Stimulated activated CD4-positive, alpha-beta T cell treated with anti-CD3 and anti-CD28 coated beads, TNF-alpha, amount 100 ng/mL, for 1 hour (primary cell): ENCODE results near the gene CCDC150.
"Not testable (repeated sequence)": the region's sequence is repeated elsewhere in the genome, so short reads cannot be mapped to it uniquely, and the experiment has no call there.

ENCODE experiments used
- DNase-seq, 3 donors: peaks; one replicate each; pipeline ENCODE4 v3.0.0-alpha.2; 2020; ENCODE audit warnings: low read depth in 3 of 3, low spot score in 1 of 3

CCDC150 gene

DNA sequence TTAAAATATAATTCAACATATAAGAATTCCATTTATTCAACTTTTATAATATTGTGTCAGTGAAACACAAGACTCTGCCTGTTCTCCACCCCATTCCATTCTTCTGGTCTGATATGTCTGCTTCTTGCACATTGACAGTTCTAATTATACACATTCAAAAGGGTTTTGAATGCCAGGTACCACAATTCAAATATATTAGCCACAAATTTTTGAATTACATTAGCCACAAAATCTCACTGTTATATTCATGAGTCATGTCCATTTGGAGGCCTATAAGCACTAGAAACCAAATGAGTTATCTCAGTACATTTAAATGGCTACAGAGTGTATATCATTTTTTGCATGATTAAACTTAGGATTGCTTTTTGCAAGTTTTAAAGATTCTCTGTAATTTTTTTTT, 72.1 kb downstream of the CCDC150 start:
- DNase-seq: no peak

DNA sequence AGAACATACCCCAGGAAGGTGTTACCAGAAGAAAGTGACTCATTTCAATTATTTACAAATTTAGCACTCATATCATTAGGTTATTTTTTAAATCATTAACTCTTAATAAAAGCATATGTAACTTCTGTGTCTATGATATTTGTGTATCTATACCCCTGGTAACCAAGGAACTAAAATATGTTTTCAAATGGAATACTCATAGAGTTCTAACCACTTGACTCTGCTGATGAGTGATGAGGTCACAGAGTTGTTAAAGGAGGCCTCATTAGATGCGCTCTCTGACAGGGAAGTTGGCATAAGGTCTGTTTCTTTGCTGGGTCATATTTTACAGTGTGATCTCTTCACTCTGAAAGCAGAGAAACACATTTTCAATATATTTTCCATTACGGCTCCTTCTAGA, 73.4 kb downstream of the CCDC150 start:
- no peak for DNase-seq

DNA sequence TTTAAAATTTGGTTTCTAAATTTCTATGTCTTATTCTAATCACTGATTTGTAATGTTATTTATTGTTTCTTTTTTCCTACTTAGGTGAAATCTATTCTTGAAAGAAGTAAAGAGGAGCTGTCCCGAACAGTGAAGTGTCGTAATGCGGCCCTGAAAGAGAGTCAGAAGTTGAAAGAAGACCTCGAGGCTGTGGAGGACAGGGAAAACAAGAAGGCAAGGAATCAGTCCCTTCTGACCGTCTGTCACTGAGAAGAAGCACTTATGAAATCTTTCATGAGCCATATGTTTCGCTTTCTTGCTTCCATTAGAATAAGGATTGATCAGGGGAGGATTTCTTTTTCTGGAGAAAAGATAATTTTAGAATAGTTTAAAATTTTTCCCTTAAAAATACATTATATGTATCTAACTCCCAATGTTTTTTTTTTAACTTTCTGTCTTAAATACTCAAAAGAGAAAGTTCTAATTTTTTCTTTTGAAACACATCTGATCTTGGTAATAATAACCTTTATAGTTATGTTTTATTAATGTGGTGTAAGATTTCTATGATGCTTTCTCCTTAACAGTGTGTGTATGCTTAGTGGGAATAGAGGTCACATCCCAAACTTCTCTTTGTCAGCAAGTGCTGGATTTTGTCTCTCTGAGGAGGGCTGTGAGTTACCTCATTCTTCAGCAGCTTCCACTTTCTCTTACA, 79.0 kb downstream of the CCDC150 start:
- DNase-seq: no peak

DNA sequence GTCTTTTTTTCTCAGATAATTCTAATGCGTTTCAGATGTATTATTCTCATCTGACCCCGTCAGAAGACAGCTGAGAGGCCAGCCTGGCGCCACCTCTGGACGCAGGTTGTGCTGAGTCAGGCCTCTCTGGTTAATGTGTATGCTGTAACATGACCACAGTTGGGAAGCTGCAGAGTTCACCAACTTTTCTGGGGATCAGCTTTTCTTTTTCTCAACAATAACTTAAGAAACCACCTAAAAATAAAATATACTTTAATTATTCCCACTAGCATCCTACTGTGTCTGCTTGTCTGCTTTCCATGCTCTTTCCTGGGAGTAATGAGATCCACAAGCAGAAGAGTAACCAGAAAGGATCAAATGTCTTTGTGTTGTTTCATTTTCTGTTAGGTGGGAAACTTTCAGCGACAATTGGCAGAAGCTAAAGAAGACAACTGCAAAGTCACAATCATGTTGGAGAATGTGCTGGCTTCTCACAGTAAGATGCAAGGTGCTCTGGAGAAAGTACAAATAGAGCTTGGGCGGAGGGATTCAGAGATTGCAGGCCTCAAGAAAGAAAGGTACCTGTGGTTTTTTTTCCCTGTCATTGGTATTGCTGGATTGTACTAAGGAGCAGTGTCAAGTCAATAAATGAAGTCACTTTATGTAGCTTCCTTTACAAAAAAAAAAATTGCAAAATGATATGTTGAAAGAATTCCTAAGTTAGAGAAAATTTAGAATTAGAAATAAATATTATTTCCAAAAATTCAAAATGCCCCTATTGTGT, 79.8 kb downstream of the CCDC150 start:
- DNase-seq: no peak

DNA sequence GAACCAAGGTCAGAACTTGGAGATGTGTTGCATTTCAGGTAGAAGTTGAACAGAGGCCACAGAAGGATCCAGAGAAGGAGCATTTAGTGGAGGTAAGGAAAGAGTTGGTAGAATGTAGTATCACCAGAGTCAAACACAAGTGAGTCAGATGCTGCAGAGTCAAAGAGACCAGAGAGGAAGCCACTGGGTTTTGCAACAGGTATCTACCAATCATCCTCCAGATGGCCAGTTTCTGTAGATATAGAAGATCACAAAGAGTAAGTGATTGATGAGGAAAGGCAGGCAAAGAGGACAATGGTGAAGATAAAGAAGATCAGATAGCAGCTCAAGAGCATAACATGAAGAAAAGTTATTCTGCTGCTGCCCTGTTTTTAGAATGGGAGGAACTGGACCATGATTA, 84.1 kb downstream of the CCDC150 start:
- DNase-seq: no peak

DNA sequence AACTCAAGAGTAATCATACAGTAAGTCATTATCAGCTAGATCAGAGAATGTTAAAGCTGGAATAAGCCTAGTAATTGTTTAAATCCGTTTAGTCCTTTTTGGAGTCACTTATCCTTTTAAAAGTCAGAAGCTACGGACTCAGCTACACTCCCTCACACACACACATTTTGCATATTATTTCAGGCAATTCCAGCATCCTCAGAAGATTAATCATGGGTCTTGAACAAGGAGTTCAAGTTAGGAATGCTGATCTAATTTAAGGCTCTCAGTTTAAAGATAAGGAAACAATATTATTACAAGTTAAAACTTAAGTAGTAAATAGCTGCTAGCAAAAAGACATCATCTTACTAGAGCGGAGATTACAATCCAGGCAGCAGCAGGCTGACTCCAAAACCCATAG, 85.7 kb downstream of the CCDC150 start:
- no peak for DNase-seq

DNA sequence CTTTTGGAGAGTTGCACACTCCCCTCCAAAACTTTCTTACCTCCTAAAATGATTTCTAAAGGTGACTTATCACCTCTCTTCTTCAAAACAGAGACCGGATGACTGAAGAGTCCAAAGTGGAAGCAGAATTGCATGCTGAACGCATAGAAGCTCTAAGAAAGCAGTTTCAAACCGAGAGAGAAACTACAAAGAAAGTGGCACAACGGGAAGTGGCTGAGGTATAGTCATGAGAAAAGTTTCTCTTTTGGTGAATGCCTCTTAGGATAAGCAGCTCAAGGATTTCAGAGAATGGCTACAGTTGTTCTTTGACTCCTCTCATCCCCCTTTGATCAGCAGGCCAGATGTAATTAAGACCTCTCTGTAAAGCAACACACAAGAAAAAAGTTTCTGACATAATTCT, 86.4 kb downstream of the CCDC150 start:
- DNase-seq: no peak

DNA sequence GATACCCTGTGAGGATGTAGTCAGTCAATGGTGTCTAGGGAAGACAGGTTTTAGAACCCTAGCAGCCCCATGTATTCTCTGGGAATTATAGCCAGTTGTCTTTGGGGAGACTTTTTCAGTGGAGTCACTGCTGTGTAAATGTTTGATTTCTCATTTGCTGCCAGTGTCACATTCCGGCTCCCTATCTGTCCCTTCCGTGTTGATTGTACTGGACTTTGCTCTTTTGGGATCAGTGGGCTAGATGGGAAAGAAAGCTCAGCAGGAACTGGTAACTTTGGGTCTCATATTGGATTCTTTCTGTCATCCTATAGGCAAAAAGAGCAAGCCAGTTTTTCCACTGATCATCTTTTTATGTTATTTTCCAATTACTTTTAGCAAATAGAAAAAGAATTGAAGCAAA, 89.9 kb downstream of the CCDC150 start:
- DNase-seq: no peak

DNA sequence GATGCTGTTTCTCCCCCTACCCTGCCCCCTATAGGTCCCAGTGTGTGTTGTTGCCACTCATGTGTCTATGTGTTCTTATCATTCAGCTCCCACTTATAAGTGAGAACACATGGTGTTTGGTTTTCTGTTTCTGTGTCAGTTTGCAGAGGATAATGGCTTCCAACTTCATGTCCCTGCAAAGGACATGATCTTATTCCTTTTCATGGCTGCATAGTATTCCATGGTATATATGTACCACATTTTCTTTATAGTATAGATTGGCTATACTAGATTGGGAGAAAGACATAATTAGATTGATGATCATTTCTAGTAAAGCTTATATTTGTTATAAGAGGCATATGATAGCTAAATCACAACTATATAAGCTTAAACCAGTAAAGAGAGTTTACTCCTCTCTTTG, 97.1 kb downstream of the CCDC150 start:
- DNase-seq: not testable (repeated sequence)

DNA sequence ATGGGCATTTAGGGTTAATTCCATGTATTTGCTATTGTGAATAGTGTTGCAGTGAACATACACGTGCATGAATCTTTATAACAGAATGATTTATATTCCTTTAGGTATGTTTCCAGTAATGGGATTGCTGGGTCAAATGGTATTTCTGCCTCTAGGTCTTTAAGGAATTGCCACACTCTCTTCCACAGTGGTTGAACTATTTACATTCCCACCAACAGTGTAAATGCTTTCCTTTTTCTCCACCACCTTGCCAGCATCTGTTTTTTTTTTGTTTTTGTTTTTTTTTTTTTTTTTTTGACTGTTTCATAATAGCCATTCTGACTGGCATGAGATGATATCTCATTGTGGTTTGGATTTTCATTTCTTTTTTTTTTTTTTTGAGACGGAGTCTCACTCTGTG, 97.5 kb downstream of the CCDC150 start:
- no peak for DNase-seq

DNA sequence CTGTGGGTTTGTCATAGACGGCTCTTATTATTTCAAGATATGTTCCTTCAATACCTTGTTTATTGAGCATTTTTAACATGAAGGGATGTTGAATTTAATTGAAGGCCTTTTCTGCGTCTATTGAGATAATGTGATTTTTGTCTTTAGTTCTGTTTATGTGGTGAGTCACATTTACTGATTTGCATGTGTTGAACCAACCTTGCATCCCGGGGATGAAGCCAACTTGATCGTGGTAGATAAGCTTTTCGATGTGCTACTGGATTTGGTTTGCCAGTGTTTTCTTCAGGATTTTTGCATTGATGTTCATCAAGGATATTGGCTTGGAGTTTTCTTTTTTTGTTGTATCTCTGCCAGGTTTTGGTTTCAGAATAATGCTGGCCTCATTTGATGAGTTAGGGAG, 99.5 kb downstream of the CCDC150 start:
- DNase-seq: no peak

DNA sequence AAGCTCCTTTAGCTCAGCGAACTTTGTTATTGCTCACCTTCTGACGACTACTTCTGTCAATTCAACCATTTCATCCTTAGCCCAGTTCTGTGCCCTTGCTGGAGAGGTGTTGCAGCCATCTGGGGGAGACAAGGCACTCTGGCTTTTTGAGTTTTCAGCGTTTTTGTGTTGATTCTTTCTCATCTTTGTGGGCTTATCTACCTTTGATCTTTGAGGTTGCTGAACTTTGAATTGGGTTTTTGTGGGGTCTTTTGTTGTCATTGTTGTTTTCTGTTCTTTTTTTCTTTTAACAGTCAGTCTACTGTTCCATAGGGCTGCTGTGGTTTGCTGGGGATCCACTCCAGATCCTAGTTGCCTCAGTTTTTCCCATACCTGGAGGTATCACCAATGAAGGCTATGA, 102.7 kb downstream of the CCDC150 start:
- DNase-seq: no peak

DNA sequence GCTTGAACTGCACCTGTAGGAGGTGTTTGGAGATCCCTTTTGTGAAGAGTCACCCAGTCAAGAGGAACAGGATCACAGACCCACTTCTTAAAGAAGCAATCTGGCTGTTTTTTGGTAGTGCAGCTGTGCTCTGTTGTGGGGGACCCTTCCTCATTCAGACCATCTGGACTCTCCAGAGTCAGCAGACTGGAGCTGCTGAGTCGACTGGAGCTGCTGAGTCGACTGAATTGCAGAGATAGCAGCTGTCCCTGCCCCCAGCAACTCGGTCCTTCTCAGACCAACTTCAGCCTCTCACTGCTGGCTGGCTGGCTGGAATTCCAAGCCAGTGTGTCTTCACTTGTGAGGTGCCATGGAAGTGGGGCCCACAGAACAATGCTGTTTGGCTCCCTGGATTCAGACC, 103.2 kb downstream of the CCDC150 start:
- DNase-seq: no peak

DNA sequence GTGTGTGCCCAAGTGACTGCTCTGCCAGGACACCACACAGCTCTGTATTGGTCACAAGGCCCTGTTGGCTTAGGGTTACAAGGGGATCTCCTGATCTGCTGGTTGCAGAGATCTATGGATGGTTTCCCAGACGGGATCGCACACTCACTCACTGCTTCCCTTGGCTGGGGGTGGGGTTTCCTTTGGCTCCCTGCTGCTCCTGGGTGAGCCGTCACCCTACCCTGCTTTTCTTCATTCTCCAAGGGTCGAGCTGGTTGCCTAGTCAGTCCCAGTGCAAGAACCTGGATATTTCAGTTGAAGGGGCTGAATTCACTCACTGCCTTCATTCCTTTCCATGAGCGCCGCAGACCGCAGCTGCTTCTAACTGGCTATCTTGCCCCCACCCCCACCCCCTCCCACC, 103.7 kb downstream of the CCDC150 start:
- DNase-seq: no peak

DNA sequence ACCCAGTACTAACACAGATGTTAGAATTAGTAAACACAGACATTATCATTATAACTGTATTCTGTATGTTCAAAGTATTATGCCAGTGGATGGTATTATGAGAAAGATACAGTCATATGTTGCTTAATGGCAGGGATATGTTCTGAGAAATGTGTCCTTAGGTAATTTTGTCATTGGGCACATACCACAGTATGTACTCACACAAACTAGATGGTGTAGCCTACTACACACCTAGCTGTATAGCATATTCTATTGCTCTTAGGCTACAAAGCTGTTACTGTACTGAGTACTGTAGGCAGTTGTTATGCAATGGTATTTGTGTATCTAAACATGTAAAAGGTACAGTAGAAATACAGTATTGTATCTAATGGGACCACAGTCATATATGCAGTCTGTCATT, 106.2 kb downstream of the CCDC150 start:
- DNase-seq: no peak

DNA sequence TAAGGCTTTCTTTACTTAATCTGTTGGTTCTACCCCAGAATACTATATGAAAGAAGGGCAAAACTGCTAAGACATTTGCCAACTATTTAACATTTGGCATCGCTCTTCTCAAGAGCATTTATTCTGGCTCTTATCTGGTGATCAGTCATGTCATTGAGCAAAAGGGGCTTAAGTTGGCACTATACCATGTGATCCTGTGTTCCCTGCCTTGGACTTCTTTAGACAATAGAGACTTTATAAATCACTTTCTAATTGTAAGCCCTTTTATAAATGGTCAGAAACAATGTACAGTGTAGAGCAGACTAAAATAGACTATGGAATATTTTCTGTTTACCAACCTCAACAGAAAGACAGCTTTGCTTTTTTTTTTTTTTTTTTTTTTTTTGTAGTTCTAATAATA, 107.9 kb downstream of the CCDC150 start:
- DNase-seq: no peak

DNA sequence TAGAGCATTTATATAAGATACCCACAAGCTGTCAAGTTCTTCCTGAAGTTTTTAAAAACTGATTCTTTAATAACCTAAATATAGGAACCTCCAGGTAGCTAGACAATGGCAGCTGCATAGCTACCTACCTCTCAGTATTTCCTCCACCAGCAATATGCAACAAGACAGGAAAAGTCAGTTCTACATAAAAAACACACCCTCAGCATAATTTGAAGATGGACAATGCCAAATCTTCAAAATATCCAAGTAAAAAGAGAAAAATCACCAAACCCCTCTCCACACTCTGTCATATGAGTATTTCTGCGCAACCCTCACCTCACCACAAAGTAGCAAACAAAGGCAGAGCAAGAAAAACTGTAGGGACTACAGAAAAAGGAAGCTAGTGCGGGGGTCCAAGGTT, 108.6 kb downstream of the CCDC150 start:
- no peak for DNase-seq

DNA sequence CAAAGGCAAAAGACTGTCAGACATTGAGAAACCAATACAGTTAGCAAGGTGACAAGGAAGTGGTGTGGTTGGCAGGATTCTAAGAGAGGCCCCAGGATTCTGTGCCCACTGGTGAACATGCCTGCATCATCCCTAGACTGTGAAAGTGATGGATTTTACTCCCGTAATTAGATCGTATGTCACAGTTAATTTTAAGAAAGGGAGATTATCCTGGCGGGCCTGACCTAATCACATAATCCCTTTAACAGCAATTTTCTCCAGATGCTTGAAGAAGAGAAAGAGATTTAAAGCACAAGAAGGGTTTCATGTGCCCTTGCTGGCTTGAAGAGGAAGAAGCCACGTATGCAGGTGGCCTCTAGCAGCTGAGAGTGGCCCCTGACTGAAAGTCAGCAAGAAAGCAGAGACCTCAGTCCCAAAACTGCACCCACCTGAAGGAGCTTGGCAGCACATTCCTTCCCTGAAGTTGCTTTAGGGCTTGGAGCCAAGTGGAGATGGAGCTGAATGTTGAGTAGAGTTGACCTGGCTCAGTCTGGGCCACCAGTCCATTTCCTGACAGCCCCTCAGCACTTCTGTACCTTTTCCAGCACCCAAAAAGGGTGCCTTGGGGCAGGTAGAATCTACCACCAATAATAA, 110.9 kb downstream of the CCDC150 start:
- DNase-seq: no peak

DNA sequence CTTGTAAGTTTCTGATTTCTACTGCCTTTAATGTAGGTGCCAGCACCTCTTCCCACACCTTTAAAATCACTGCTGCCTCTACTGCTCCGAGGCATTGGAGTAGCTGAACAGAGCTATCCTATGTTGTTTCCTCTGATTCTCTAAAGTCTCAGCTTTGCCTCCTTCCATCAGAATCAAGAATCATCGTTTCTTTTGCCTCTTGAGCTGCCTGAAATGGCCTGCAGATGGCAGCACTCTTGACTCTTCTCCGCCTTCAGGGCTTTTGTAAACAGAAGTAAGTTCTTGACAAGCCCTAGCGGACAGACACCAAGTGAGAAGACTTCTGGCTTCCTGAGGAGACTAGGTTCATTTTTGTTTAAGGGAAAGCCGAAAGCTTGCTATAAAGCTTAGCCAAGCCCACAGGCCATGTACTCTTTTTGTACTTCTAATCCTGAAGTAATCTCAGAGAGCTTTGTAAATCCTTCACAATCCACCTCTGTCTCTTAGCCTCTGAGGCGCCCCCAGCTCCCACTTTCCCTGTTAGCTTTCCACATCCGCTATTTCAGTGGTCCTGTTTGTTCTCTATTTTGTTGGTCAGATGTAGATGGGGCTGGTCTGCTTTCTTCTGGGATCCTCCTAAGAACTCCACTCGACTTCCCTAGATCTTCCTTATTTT, 111.6 kb downstream of the CCDC150 start:
- peak in 2 of 3 donors; percentile 13 to 40 for DNase-seq

DNA sequence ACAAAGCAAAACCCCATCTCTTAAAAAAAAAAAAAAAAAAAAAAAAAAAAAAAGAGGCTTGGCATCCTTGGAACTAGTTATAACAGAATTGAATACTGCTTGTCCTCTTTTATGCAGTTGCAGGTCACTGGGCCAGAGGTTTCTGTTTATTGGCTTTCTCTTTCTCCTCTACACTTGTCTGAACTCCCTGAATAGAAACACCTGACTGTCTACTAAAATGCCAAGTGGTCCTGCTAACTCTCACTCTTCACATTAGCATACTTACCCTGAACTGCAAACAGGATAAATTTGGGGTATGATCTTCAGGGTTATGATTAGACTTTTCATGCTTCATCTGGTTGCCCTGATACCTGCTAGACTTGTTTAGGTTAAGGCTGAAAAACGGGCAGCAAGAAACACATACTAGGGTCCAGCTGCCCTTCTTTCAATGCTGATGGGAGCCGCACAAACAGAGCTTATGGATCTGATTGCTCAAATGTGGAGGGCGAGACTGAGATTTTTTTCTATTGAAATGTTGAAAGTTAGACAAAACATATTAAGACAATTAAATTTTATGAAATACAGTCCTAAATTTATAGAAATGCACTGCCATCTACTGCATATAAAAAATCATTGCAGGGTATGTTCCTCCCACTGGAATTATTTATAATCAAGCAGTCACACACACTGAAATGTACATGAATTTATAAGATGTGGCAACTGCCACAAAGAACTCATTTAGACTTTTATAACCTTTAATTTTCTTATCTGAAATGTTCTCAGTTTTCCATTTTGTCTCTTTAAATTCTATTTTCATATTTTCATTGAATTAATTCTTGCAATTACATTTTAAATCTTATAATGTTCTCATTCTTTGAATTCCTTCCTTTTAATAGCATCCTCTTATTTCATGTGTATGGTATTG, 119.2 kb downstream of the CCDC150 start:
- DNase-seq: no peak

DNA sequence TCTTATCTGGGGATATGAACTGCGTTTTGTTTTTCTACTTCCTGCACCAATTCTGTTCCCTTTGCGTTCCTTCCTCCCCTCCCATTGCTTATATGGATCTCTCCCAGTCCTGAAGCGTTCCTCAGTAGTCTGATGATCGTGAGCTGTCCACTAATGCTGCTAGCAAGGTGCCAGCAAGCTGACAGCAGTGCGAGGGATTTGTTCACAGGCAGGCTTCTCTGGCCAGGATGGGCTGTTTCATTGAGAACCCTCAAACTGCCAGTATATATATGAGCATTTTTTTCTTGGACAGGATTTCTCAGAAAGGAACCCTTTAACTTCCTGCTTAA, 119.8 kb downstream of the CCDC150 start:
- no peak for DNase-seq
